AG09319 (cell line): ENCODE data around the gene POLR2H.

Source experiments
- DNase-seq: peaks from one replicate; pipeline ENCODE4 v3.0.0-alpha.2; 2010; ENCODE audit warnings: low read depth; ENCODE audit errors: extremely low read depth
- CTCF ChIP-seq: IDR thresholded peaks from 2 replicates; pipeline ENCODE4 v1.5.1; 2011; ENCODE audit warnings: low read depth, mild to moderate bottlenecking, inconsistent platforms, low read length, moderate library complexity

POLR2H gene

GRCh38 chr3:184417619-184418327 is 56.3 kb downstream of the POLR2H start:
- TF ChIP-seq CTCF = peak; percentile 96
- DNase-seq = peak; percentile 22
